Kidney (tissue), 14 donors: ENCODE results near the gene PFDN5. TPM values are rescaled to one million over a fixed set of nuclear protein-coding genes. Genes with fewer than 3 reads are reported as not detected.

Experiments used
- DNase-seq, 5 donors: peaks; one replicate each; pipeline ENCODE4 v3.0.0-alpha.2; 2013 to 2020
- FAIRE-seq: peaks from 2 replicates; lab custom pipeline; 2012; peaks lifted over from hg19 to GRCh38; lab: Jason Lieb, UNC
- H3K27ac ChIP-seq, 2 donors: one replicate each; pipeline ENCODE4 v1.7.0; 2013; ENCODE audit warnings: low read depth in 2 of 2, low read length in 2 of 2, inconsistent platforms in 1 of 2
- H3K27me3 ChIP-seq: one replicate; pipeline ENCODE4 v1.7.1; 2013; ENCODE audit warnings: low read length, inconsistent platforms; ENCODE audit not compliant: control insufficient read depth, insufficient read depth
- H3K36me3 ChIP-seq, 3 donors: one replicate each; pipeline versions ENCODE4 v1.7.0 to v1.7.1; 2013; ENCODE audit warnings: low read length in 3 of 3, control low read depth in 1 of 3, inconsistent platforms in 1 of 3; ENCODE audit not compliant: insufficient read depth in 3 of 3, control insufficient read depth in 2 of 3
- H3K4me1 ChIP-seq, 3 donors: one replicate each; pipeline versions ENCODE4 v1.7.0 to v1.7.1; 2013; ENCODE audit warnings: low read length in 3 of 3, inconsistent platforms in 1 of 3, low read depth in 1 of 3; ENCODE audit not compliant: control insufficient read depth in 2 of 3, insufficient read depth in 2 of 3
- H3K4me3 ChIP-seq, 3 donors: one replicate each; pipeline versions ENCODE4 v1.7.0 to v1.8.1; 2013; ENCODE audit warnings: low read length in 3 of 3, control low read depth in 1 of 3, inconsistent platforms in 1 of 3
- H3K9ac ChIP-seq, 3 donors: one replicate each; pipeline versions ENCODE4 v1.7.0 to v1.7.1; 2013; ENCODE audit warnings: low read length in 3 of 3, control low read depth in 1 of 3, inconsistent platforms in 1 of 3
- H3K9me3 ChIP-seq, 3 donors: one replicate each; pipeline versions ENCODE4 v1.7.0 to v1.7.1; 2013; ENCODE audit warnings: low read length in 3 of 3, control low read depth in 1 of 3, inconsistent platforms in 1 of 3; ENCODE audit not compliant: control insufficient read depth in 2 of 3, insufficient read depth in 1 of 3
- intact Hi-C: fragments of 100-400 bp; cut with DNase I; formaldehyde crosslinking; loops from one replicate; pipeline ENCODE4 v1.11.1; 2022
- polyA plus RNA-seq: library from polyadenylated mRNA; stranded (reverse); fragments of 350-450 nt; fragmentation: Illumina TruSeq; extraction: RNeasy Lipid Tissue Mini Kit (QIAGEN cat#74804); gene quantifications from one replicate; pipeline ENCODE4 v1.2.3, GENCODE V29; 2014; ENCODE audit warnings: low read depth, low replicate concordance; ENCODE audit not compliant: insufficient read depth
- total RNA-seq: library from RNA; stranded (reverse); fragmentation: NEBNext Ultra II Directional; extraction: Animal tissue kit (Norgen Biotek cat#: 25700); gene quantifications from one replicate; pipeline ENCODE4 v1.2.1, GENCODE V29; 2021
- TF ChIP-seq, protein P1 (sequence below): IDR thresholded peaks from 3 replicates; pipeline ENCODE4 v1.5.1; 2012; ENCODE audit warnings: mild to moderate bottlenecking, moderate library complexity, borderline replicate concordance; ENCODE audit not compliant: insufficient read depth; ENCODE audit errors: extremely low read depth
- donor health status: control.
- donor health status: control.
- donor health status: control.
- donor health status: control.
- donor health status: control.
- donor health status: DM: yes; HTN: yes; CAD: no.
- donor health status: Normal renal cell carcinoma (clear cell type).

PFDN5 gene
- total and polyA plus RNA-seq, 2 donors from 2014 or later, result 439 to 1,405 TPM

DNA sequence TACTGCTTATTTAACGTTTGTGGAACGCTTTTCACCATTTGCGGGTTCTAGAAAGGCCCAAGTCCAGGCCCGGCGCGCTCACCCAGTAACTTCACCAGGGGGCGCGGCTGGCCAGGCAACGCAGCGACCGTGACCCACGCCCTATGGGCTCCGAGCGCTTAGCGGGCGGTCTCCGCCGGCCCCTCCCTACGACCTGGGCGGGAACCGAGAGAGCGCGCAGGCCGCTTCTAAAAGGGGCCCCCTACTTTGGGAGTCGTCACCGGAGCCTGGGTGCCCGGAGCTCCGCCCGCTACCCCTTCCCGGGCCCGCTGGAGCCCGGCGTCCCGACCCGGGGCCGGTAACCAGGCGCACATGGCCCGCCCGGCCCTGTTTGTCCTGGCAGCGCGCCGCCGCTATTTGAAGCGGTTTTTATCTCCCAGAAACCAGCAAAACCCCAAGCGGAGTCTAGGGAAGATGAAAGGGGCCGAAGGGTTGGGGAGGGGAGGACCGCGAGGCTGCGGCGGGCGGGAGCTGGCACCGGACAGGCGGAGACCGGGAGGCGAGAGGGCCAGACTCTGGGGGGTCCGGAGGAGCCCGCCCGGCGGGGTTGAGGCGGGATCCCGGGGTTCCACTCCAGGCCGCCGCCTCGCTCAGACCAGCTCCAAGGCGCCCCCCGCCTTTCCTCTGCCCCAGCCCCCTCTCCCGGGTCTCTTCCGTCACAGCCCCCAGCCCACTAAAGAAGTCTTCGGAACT is 29.6 kb downstream of the PFDN5 start:
- peak overlapping the region; percentile 61 to 84 for H3K27ac ChIP-seq
- no peaks in the 10 kb centered on the region for H3K36me3 ChIP-seq
- peak overlapping the region in 2 of 3 donors; percentile 68 to 96 for H3K9ac ChIP-seq
- H3K9me3 ChIP-seq, result no peaks in the 10 kb centered on the region
- DNase-seq, result peak; percentile 93 to 98 (median 96)
- H3K4me1 ChIP-seq, result peaks cover 3 to 21% (median 13%) of the 10 kb centered on the region in 3 donors
- H3K27me3 ChIP-seq, result no peaks in the 10 kb centered on the region
- intact Hi-C loops, result no loop called here
- peak overlapping the region; percentile 0 to 77 (median 53) for H3K4me3 ChIP-seq
- no peak for FAIRE-seq
- TF ChIP-seq, protein P1, sequence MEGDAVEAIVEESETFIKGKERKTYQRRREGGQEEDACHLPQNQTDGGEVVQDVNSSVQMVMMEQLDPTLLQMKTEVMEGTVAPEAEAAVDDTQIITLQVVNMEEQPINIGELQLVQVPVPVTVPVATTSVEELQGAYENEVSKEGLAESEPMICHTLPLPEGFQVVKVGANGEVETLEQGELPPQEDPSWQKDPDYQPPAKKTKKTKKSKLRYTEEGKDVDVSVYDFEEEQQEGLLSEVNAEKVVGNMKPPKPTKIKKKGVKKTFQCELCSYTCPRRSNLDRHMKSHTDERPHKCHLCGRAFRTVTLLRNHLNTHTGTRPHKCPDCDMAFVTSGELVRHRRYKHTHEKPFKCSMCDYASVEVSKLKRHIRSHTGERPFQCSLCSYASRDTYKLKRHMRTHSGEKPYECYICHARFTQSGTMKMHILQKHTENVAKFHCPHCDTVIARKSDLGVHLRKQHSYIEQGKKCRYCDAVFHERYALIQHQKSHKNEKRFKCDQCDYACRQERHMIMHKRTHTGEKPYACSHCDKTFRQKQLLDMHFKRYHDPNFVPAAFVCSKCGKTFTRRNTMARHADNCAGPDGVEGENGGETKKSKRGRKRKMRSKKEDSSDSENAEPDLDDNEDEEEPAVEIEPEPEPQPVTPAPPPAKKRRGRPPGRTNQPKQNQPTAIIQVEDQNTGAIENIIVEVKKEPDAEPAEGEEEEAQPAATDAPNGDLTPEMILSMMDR, result peak; percentile 85

DNA sequence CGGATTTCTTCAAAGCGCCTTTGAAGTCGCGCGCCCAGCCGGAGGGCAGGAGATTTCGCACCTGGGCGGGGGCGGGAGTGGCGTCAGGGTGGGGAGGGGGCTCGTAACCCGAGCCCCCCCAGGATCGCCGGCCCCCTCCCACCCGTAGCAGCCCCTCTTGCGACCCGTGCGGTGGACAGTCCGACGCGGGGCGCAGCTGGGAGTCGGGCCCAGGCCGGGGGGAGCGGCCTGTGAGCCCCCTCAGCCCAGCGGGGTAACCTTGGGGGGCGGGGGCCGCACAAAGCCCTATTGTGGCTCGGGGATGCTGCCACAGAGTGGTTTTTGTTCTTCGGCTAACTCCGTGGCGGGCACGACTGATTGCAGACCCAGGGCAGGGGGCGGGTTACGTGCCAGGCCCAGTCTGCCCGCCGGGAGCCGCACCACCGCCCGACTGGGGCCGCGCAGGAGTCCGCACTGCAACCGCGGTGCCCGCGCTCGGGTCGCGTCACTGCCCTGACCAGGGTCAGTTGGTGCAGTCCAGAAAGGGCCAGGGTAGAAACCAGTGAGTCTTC is 30.2 kb downstream of the PFDN5 start:
- no peaks in the 10 kb centered on the region for H3K27me3 ChIP-seq
- H3K4me3 ChIP-seq, result peak overlapping the region in 2 of 3 donors; percentile 37 to 77
- peak overlapping the region in 1 of 3 donors; percentile 96 for H3K9ac ChIP-seq
- intact Hi-C loops, result no loop called here
- H3K27ac ChIP-seq, result no peak overlapping the region
- FAIRE-seq, result no peak
- H3K4me1 ChIP-seq, result peaks cover 3 to 16% (median 13%) of the 10 kb centered on the region in 3 donors
- peak; percentile 68 to 89 (median 74) for DNase-seq
- TF ChIP-seq, protein P1, result no peak
- no peaks in the 10 kb centered on the region for H3K36me3 ChIP-seq
- no peaks in the 10 kb centered on the region for H3K9me3 ChIP-seq

DNA sequence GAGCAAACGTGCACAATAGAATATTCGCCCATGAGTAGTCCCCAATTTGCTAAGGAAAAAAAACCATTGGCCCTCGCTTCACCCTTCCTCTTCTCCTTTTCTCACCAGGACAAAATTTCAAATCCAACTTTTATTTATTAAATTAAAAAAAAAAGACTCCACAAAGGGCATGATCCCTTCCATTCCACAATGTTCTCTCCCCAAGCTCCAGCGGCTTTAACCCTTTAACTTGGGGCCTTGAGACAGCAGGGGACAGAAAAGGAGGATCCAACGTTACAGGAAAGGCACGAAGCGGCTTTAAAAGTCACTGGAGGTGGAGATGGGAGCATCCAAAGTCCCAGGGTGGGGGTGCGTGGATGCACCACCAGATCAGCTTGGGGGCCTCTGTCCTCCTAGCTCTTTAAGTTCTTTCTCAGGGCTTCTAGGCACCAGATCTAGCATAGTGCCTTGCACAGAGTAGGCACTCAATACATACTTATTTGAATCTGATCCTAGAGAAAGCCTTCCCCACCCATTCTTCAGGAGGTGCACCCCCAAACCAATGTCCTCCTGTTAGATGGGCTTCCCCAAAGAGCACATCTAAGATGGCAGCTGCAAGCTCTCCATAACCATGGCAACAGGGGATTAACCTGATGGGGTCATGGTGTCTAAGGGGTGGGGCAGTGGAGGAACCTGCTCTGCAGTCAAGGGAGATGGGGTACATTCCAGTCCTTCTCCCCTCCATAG is 31.3 kb downstream of the PFDN5 start:
- Histone ChIP-seq H3K9me3 (no peaks in the 10 kb centered on the region), H3K4me1 (peaks cover 2 to 12% (median 12%) of the 10 kb centered on the region in 3 donors), H3K27me3 (no peaks in the 10 kb centered on the region), H3K27ac (no peak overlapping the region), H3K4me3 (no peak overlapping the region), H3K36me3 (no peaks in the 10 kb centered on the region), H3K9ac (no peak overlapping the region)
- TF ChIP-seq, protein P1, result no peak
- DNase-seq (peak in 1 of 5 donors; percentile 24), FAIRE-seq (no peak)
- intact Hi-C loops, result no loop called here
